GM12878 (cell line): ENCODE results near the gene ATP13A4. TPM values are rescaled to one million over a fixed set of nuclear protein-coding genes. Genes with fewer than 3 reads are reported as not detected.

Experiments used
- ATAC-seq: fragments of 200-7000 bp; cut with Tn5 transposase; 3 replicates; pipeline ENCODE4 v1.9.1; 2020; ENCODE audit warnings: mild to moderate bottlenecking, moderate library complexity
- BruUV-seq: library from RNA; stranded (reverse); fragments of 400-500 nt; replicated peaks from 2 replicates; lab custom pipeline; 2021; lab: Mats Ljungman, UMichigan
- CTCF ChIA-PET: fragments of 300-600 bp; sonication (Branson Sonifier 250); formaldehyde crosslinking; extraction: SDS; loops from one replicate; lab custom pipeline; 2021; ENCODE audit warnings: inconsistent platforms; lab: Yijun Ruan, JAX
- POLR2A ChIA-PET: fragments of 350-600 bp; formaldehyde crosslinking; extraction: SDS; loops from one replicate; lab custom pipeline; 2021; ENCODE audit warnings: inconsistent platforms; lab: Charles Lee
- RAD21 ChIA-PET: fragments of 300-600 bp; sonication (Branson Sonifier 250); formaldehyde crosslinking; loops from one replicate; lab custom pipeline; 2023; ENCODE audit warnings: antibody characterized with exemption; ENCODE audit not compliant: unreplicated experiment; lab: Charles Lee
- SMC1A ChIA-PET: fragments of 300-600 bp; sonication (Branson Sonifier 250); formaldehyde crosslinking; loops from one replicate; lab custom pipeline; 2023; ENCODE audit not compliant: unreplicated experiment, uncharacterized antibody; lab: Charles Lee
- DNase-seq: peaks from one replicate; pipeline ENCODE4 v3.0.0-alpha.2; 2011; ENCODE audit warnings: low read depth, low spot score
- FAIRE-seq: peaks from 3 replicates; lab custom pipeline; 2011; peaks lifted over from hg19 to GRCh38; lab: Jason Lieb, UNC
- H2AFZ ChIP-seq: 2 replicates; pipeline ENCODE4 v1.6.0; 2011; ENCODE audit warnings: low read depth, low read length, control low read depth; ENCODE audit not compliant: control insufficient read depth
- H3K27ac ChIP-seq: 2 replicates; pipeline ENCODE4 v1.5.1; 2011; ENCODE audit warnings: control low read depth; ENCODE audit not compliant: control insufficient read depth, insufficient read depth
- H3K27me3 ChIP-seq, 2 experiments: replicated peaks in 1 of 2; 2 replicates each; pipeline versions ENCODE4 v1.6.0 to v1.6.1; 2011; ENCODE audit warnings: low read length in 1 of 2; ENCODE audit not compliant: control insufficient read depth in 2 of 2, insufficient read depth in 2 of 2
- H3K36me3 ChIP-seq, 2 experiments: 2 replicates each; pipeline ENCODE4 v1.5.1; 2011; ENCODE audit warnings: low read length in 1 of 2; ENCODE audit not compliant: control insufficient read depth in 2 of 2, insufficient read depth in 2 of 2
- H3K4me1 ChIP-seq: 2 replicates; pipeline ENCODE4 v1.6.1; 2011; ENCODE audit warnings: mild to moderate bottlenecking, low read length, moderate library complexity, mixed read lengths; ENCODE audit not compliant: control insufficient read depth, insufficient read depth
- H3K4me2 ChIP-seq: 2 replicates; pipeline ENCODE4 v1.6.0; 2011; ENCODE audit warnings: control low read depth; ENCODE audit not compliant: control insufficient read depth, insufficient read depth
- H3K4me3 ChIP-seq: fragments of 200-600 bp; sonication (generic); 2 replicates; pipeline ENCODE4 v1.5.1; 2016
- H3K79me2 ChIP-seq: 2 replicates; pipeline ENCODE4 v1.6.0; 2011; ENCODE audit warnings: low read length; ENCODE audit not compliant: control insufficient read depth, insufficient read depth
- H3K9ac ChIP-seq: 2 replicates; pipeline ENCODE4 v1.8.0; 2011; ENCODE audit warnings: low read length, control low read depth, mixed read lengths; ENCODE audit not compliant: control insufficient read depth, insufficient read depth
- H3K9me3 ChIP-seq: replicated peaks from 3 replicates; pipeline ENCODE4 v1.5.1; 2011; ENCODE audit warnings: mild to moderate bottlenecking, low read length; ENCODE audit not compliant: control insufficient read depth, insufficient read depth
- H4K20me1 ChIP-seq: 2 replicates; pipeline ENCODE4 v1.6.0; 2011; ENCODE audit not compliant: control insufficient read depth, insufficient read depth
- CREB1 ChIP-seq: IDR thresholded peaks from 2 replicates; pipeline ENCODE4 v1.6.1; 2012; ENCODE audit warnings: low read depth, mild to moderate bottlenecking, inconsistent platforms
- EZH2 ChIP-seq: IDR thresholded peaks from 2 replicates; pipeline ENCODE4 v1.6.1; 2012; ENCODE audit warnings: low read depth, mild to moderate bottlenecking, control low read depth, inconsistent platforms, low read length, borderline replicate concordance; ENCODE audit not compliant: control insufficient read depth
- FOS ChIP-seq: IDR thresholded peaks from 3 replicates; pipeline ENCODE4 v1.6.1; 2011; ENCODE audit warnings: borderline replicate concordance; ENCODE audit not compliant: insufficient read length; ENCODE audit errors: extremely low read depth
- HCFC1 ChIP-seq: fragments of 150-350 bp; IDR thresholded peaks from 2 replicates; pipeline ENCODE4 v1.6.1; 2014; ENCODE audit warnings: low read length
- HDAC6 ChIP-seq: fragments of 200-600 bp; sonication (generic); IDR thresholded peaks from one replicate; pipeline ENCODE4 v1.8.0; 2017; ENCODE audit warnings: antibody characterized with exemption; ENCODE audit not compliant: unreplicated experiment
- LARP7 ChIP-seq: fragments of 450-650 bp; IDR thresholded peaks from 2 replicates; pipeline ENCODE4 v1.6.1; 2017; ENCODE audit warnings: mild to moderate bottlenecking
- NR2C2 ChIP-seq: IDR thresholded peaks from 2 replicates; pipeline ENCODE4 v1.6.1; 2011; ENCODE audit warnings: borderline replicate concordance, low read depth; ENCODE audit not compliant: control insufficient read depth, insufficient read length
- POU2F2 ChIP-seq: IDR thresholded peaks from 3 replicates; pipeline ENCODE4 v1.6.1; 2011; ENCODE audit warnings: low read depth, mild to moderate bottlenecking, low read length, borderline replicate concordance
- RELA ChIP-seq: fragments of 450-650 bp; IDR thresholded peaks from 2 replicates; pipeline ENCODE4 v1.8.0; 2014; ENCODE audit warnings: borderline replicate concordance; ENCODE audit not compliant: partially characterized antibody
- SREBF2 ChIP-seq: IDR thresholded peaks from 2 replicates; pipeline ENCODE4 v1.6.1; 2012; ENCODE audit warnings: mild to moderate bottlenecking, low read length
- STAT1 ChIP-seq: fragments of 450-650 bp; conservative IDR thresholded peaks from 2 replicates; pipeline ENCODE4 v1.6.1; 2014; ENCODE audit warnings: antibody characterized with exemption, mild to moderate bottlenecking
- TCF12 ChIP-seq: IDR thresholded peaks from 2 replicates; pipeline ENCODE4 v1.6.1; 2011; ENCODE audit warnings: low read depth, mild to moderate bottlenecking, low read length
- TCF7 ChIP-seq: IDR thresholded peaks from 2 replicates; pipeline ENCODE4 v1.6.1; 2014; ENCODE audit warnings: antibody characterized with exemption, borderline replicate concordance
- WGBS: methylation state at CpG from one replicate; pipeline ENCODE4 v1.1.6; 2016; ENCODE audit warnings: low lambda C conversion rate; ENCODE audit not compliant: insufficient replicate concordance, insufficient coverage; ENCODE audit errors: missing lambda C conversion rate; 5-methylcytosine and 5-hydroxymethylcytosine counted together
- in situ Hi-C: fragments of 300-500 bp; cut with MboI; formaldehyde crosslinking; loops from 9 replicates; pipeline ENCODE4 v1.14.3; 2018; ENCODE audit warnings: mixed read lengths
- intact Hi-C: fragments of 100-400 bp; cut with micrococcal nuclease; formaldehyde crosslinking; loops from one replicate; pipeline ENCODE4 v1.14.2; 2022; ENCODE audit not compliant: unreplicated experiment
- polyA plus RNA-seq, 11 experiments: library from polyadenylated mRNA; depleted of rRNA in 4 of 11; unstranded in 6 of 11; stranded (reverse) in 5 of 11; fragments of >200 nt; fragmentation: Nextera tagmentation in 4 of 11; fragmentation: Illumina TruSeq in 1 of 11; extraction: Ambion mirVana in 4 of 11; extraction: Trizol in 1 of 11; gene quantifications; 1 replicate in 1 of 11; 2 replicates in 10 of 11; pipeline versions ENCODE4 v1.2.1 to v1.2.3, GENCODE V29; 2011 to 2016; ENCODE audit warnings: inconsistent platforms in 2 of 11, missing spikeins in 2 of 11, low read depth in 1 of 11
- total RNA-seq, 4 experiments: library from RNA; depleted of rRNA in 3 of 4; stranded (reverse); fragments of >200 nt in 3 of 4; fragmentation: Illumina TruSeq in 1 of 4; extraction: Trizol in 1 of 4; gene quantifications; 2 replicates each; pipeline versions ENCODE4 v1.2.1 to v1.2.3, GENCODE V29; 2013 to 2021
- TF ChIP-seq, protein P1 (sequence below): fragments of 450-650 bp; IDR thresholded peaks from 2 replicates; pipeline ENCODE4 v1.6.1; 2017; ENCODE audit warnings: low read depth, mild to moderate bottlenecking, moderate library complexity
- TF ChIP-seq, protein P2 (sequence below): IDR thresholded peaks from 2 replicates; pipeline ENCODE4 v1.6.1; 2011; ENCODE audit warnings: borderline replicate concordance, low read depth, mild to moderate bottlenecking, moderate library complexity, low read length; ENCODE audit not compliant: insufficient read depth, poor library complexity, severe bottlenecking
- TF ChIP-seq, protein P3 (sequence below): fragments of 450-650 bp; conservative IDR thresholded peaks from 2 replicates; pipeline ENCODE4 v1.6.1; 2017; ENCODE audit warnings: mild to moderate bottlenecking, moderate library complexity
- TF ChIP-seq, protein P4 (sequence below): fragments of 150-350 bp; IDR thresholded peaks from 2 replicates; pipeline ENCODE4 v1.6.1; 2014; ENCODE audit warnings: mild to moderate bottlenecking, low read depth, low read length
- TF ChIP-seq, protein P5 (sequence below): fragments of 450-650 bp; IDR thresholded peaks from 2 replicates; pipeline ENCODE4 v1.6.1; 2016; ENCODE audit warnings: mild to moderate bottlenecking

The ATP13A4 gene
- total and polyA plus RNA-seq, 10 of the 15 experiments (the other 5 are each of a cell fraction or from before 2014, with no cell fraction given) = 0.29 to 1.7 (median 1.0) TPM; not detected in 1

DNA sequence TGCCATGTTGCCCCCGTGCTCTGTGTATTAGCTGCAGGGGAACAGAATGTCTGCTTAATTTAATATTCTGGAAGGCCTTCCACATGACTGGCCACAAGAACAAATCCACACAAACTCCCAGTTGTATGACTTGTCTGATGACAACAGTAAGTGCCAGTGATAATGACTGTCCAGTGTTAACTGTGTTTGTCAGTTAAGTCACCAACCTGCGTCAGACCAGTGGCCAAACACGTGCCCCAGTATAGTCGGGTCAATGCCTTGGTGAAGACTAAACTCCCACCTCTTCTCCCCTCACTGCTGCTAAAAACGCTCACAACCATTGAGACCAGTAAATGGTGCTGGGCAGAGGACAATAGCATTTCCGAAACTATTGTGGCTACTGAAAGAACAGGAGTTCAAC, 166.3 kb downstream of the ATP13A4 start:
- Histone ChIP-seq H3K36me3 (no peaks in the 10 kb centered on the region), H3K27me3 (no peaks in the 10 kb centered on the region; a peak in 2 of 4 replicates), H3K4me3 (no peak overlapping the region), H2AFZ (no peak overlapping the region), H3K9me3 (no peaks in the 10 kb centered on the region), H3K4me1 (no peaks in the 10 kb centered on the region), H3K79me2 (no peaks in the 10 kb centered on the region), H3K4me2 (no peak overlapping the region), H3K27ac (no peak overlapping the region), H3K9ac (no peak overlapping the region), H4K20me1 (no peaks in the 10 kb centered on the region)
- POLR2A ChIA-PET = no interaction called here
- CTCF ChIA-PET = no interaction called here
- 34% methylated on average over 6 of the region's 6 CpGs for WGBS
- RAD21 ChIA-PET = no interaction called here
- FAIRE-seq = no peak
- in situ Hi-C loops = no loop called here
- intact Hi-C loops = no loop called here
- ATAC-seq = no peak
- no peak for DNase-seq
- SMC1A ChIA-PET = no interaction called here
- TF ChIP-seq SREBF2 = no peak
- TF ChIP-seq HCFC1 = no peak
- no peak for TF ChIP-seq LARP7
- TF ChIP-seq, protein P1, sequence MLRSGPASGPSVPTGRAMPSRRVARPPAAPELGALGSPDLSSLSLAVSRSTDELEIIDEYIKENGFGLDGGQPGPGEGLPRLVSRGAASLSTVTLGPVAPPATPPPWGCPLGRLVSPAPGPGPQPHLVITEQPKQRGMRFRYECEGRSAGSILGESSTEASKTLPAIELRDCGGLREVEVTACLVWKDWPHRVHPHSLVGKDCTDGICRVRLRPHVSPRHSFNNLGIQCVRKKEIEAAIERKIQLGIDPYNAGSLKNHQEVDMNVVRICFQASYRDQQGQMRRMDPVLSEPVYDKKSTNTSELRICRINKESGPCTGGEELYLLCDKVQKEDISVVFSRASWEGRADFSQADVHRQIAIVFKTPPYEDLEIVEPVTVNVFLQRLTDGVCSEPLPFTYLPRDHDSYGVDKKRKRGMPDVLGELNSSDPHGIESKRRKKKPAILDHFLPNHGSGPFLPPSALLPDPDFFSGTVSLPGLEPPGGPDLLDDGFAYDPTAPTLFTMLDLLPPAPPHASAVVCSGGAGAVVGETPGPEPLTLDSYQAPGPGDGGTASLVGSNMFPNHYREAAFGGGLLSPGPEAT = no peak
- no peak for TF ChIP-seq STAT1
- no peak for TF ChIP-seq TCF12
- TF ChIP-seq, protein P2, sequence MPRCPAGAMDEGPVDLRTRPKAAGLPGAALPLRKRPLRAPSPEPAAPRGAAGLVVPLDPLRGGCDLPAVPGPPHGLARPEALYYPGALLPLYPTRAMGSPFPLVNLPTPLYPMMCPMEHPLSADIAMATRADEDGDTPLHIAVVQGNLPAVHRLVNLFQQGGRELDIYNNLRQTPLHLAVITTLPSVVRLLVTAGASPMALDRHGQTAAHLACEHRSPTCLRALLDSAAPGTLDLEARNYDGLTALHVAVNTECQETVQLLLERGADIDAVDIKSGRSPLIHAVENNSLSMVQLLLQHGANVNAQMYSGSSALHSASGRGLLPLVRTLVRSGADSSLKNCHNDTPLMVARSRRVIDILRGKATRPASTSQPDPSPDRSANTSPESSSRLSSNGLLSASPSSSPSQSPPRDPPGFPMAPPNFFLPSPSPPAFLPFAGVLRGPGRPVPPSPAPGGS = no peak
- no peak for TF ChIP-seq FOS
- TF ChIP-seq RELA = no peak
- no peak for TF ChIP-seq NR2C2
- TF ChIP-seq CREB1 = no peak
- TF ChIP-seq, protein P3, sequence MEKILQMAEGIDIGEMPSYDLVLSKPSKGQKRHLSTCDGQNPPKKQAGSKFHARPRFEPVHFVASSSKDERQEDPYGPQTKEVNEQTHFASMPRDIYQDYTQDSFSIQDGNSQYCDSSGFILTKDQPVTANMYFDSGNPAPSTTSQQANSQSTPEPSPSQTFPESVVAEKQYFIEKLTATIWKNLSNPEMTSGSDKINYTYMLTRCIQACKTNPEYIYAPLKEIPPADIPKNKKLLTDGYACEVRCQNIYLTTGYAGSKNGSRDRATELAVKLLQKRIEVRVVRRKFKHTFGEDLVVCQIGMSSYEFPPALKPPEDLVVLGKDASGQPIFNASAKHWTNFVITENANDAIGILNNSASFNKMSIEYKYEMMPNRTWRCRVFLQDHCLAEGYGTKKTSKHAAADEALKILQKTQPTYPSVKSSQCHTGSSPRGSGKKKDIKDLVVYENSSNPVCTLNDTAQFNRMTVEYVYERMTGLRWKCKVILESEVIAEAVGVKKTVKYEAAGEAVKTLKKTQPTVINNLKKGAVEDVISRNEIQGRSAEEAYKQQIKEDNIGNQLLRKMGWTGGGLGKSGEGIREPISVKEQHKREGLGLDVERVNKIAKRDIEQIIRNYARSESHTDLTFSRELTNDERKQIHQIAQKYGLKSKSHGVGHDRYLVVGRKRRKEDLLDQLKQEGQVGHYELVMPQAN = no peak
- TF ChIP-seq, protein P4, sequence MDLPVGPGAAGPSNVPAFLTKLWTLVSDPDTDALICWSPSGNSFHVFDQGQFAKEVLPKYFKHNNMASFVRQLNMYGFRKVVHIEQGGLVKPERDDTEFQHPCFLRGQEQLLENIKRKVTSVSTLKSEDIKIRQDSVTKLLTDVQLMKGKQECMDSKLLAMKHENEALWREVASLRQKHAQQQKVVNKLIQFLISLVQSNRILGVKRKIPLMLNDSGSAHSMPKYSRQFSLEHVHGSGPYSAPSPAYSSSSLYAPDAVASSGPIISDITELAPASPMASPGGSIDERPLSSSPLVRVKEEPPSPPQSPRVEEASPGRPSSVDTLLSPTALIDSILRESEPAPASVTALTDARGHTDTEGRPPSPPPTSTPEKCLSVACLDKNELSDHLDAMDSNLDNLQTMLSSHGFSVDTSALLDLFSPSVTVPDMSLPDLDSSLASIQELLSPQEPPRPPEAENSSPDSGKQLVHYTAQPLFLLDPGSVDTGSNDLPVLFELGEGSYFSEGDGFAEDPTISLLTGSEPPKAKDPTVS = no peak
- TF ChIP-seq, protein P5, sequence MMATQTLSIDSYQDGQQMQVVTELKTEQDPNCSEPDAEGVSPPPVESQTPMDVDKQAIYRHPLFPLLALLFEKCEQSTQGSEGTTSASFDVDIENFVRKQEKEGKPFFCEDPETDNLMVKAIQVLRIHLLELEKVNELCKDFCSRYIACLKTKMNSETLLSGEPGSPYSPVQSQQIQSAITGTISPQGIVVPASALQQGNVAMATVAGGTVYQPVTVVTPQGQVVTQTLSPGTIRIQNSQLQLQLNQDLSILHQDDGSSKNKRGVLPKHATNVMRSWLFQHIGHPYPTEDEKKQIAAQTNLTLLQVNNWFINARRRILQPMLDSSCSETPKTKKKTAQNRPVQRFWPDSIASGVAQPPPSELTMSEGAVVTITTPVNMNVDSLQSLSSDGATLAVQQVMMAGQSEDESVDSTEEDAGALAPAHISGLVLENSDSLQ = no peak
- TF ChIP-seq TCF7 = no peak
- TF ChIP-seq HDAC6 = no peak
- TF ChIP-seq EZH2 = no peak
- TF ChIP-seq POU2F2 = no peak
- no TSS peak for BruUV-seq
